Kidney epithelial cell (primary cell): ENCODE results near the gene CD19. TPM values are rescaled to one million over a fixed set of nuclear protein-coding genes. Genes with fewer than 3 reads are reported as not detected.
A peak's percentile ranks its signal among the peaks of the same experiment; 100 is the strongest.
"Not testable (repeated sequence)": the region's sequence is repeated elsewhere in the genome, so short reads cannot be mapped to it uniquely, and the experiment has no call there.

Experiments
- DNase-seq: peaks from one replicate; pipeline ENCODE4 v3.0.0-alpha.2; 2010; ENCODE audit warnings: low read depth
- H3K27me3 ChIP-seq: 2 replicates; pipeline ENCODE4 v1.6.0; 2011; ENCODE audit warnings: low read length; ENCODE audit not compliant: control insufficient read depth, insufficient read depth
- H3K36me3 ChIP-seq: 2 replicates; pipeline ENCODE4 v1.5.1; 2011; ENCODE audit warnings: low read length; ENCODE audit not compliant: control insufficient read depth, insufficient read depth
- H3K4me3 ChIP-seq: 2 replicates; pipeline ENCODE4 v1.5.1; 2011; ENCODE audit warnings: low read depth, mild to moderate bottlenecking, control low read depth, low read length
- total RNA-seq: library from RNA; depleted of rRNA; stranded (reverse); fragments of >200 nt; gene quantifications from 2 replicates; pipeline ENCODE4 v1.2.3, GENCODE V29; 2015
- TF ChIP-seq, protein P1 (sequence below): IDR thresholded peaks from 2 replicates; pipeline ENCODE4 v1.5.1; 2011; ENCODE audit warnings: mild to moderate bottlenecking, moderate library complexity, low read length, control low read depth, inconsistent platforms; ENCODE audit not compliant: insufficient read depth, poor library complexity, severe bottlenecking

The CD19 gene
- total RNA-seq, 1 donor from 2014 or later = not detected

DNA sequence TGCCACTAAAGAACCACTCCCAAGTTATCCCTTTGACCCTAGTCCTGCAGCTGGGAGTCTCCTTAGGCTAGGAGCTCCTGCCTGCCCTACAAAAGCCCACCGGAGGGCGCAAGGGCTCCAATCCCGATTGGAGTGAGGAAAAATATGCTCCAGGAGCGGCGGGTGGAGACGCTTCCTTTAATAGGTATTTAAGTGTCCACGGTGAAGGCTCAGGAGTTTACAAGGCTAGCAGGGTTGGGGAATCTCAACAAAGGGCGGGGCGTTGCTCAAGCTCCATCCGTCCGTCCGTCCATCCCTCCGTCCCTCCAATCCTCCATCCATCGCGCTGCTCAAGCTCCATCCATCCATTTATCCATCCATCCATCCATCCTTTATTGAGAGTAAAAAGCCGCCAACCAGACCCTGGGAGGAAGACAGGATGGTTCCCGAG lies 42.3 kb downstream of the CD19 start:
- Histone ChIP-seq H3K36me3 (no peaks in the 10 kb centered on the region), H3K27me3 (no peaks in the 10 kb centered on the region), H3K4me3 (peak overlapping the region; percentile 87)
- TF ChIP-seq, protein P1, sequence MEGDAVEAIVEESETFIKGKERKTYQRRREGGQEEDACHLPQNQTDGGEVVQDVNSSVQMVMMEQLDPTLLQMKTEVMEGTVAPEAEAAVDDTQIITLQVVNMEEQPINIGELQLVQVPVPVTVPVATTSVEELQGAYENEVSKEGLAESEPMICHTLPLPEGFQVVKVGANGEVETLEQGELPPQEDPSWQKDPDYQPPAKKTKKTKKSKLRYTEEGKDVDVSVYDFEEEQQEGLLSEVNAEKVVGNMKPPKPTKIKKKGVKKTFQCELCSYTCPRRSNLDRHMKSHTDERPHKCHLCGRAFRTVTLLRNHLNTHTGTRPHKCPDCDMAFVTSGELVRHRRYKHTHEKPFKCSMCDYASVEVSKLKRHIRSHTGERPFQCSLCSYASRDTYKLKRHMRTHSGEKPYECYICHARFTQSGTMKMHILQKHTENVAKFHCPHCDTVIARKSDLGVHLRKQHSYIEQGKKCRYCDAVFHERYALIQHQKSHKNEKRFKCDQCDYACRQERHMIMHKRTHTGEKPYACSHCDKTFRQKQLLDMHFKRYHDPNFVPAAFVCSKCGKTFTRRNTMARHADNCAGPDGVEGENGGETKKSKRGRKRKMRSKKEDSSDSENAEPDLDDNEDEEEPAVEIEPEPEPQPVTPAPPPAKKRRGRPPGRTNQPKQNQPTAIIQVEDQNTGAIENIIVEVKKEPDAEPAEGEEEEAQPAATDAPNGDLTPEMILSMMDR = peak; percentile 90
- DNase-seq = no peak

DNA sequence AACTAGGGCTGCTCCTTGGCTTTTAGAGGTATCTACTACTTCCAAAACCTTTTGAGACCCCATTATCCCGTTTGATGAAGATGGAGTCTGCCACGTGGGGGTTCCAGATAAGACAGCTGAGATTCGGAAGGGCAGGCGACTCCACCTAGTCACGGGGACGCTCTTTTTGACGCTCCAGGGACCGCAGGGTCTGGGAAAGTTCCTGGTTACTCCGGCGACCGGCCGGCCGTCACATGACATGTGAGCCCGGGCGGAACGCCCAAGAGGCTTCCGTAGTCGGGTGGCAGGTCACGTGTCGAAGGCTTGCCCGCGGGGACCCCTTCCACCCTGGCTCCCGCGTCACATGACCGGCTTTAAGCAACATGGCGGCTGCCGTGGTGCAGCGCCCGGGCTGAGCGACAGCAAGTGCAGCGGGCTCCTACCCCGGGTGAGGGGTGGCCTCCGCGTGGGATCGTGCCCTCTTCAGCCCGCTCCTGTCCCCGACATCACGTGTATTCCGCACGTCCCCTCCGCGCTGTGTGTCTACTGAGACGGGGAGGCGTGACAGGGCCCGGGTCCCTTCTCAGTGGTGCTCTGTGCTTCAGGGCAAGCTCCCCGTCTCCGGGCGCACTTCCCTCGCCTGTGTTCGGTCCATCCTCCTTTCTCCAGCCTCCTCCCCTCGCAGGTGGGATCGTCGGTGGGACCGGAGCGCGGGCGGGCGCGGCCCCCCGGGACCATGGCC lies 42.8 kb downstream of the CD19 start, which contains the start of gene SPNS1:
Gene SPNS1, plus strand, starts transcription at position 342 of the 721 bp plus-strand sequence. Its CDS starts 374 bp downstream, at position 716.
- peak; percentile 86 for DNase-seq
- TF ChIP-seq, protein P1 = no peak
- H3K4me3 ChIP-seq = peak within 1 kb of the TSS; percentile 87
- H3K36me3 ChIP-seq = no peaks in the 10 kb centered on the region
- H3K27me3 ChIP-seq = no peaks in the 10 kb centered on the region

DNA sequence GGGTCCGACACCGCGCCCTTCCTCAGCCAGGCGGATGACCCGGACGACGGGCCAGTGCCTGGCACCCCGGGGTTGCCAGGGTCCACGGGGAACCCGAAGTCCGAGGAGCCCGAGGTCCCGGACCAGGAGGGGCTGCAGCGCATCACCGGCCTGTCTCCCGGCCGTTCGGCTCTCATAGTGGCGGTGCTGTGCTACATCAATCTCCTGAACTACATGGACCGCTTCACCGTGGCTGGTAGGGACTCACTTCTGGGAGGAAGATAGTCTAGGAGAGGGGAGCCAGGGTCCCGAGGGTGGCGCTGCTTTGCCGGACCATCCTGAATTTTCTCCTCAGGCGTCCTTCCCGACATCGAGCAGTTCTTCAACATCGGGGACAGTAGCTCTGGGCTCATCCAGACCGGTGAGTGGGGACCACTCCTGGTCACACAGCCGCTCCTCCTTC lies 43.4 kb downstream of the CD19 start:
- peak overlapping the region; percentile 87 for H3K4me3 ChIP-seq

DNA sequence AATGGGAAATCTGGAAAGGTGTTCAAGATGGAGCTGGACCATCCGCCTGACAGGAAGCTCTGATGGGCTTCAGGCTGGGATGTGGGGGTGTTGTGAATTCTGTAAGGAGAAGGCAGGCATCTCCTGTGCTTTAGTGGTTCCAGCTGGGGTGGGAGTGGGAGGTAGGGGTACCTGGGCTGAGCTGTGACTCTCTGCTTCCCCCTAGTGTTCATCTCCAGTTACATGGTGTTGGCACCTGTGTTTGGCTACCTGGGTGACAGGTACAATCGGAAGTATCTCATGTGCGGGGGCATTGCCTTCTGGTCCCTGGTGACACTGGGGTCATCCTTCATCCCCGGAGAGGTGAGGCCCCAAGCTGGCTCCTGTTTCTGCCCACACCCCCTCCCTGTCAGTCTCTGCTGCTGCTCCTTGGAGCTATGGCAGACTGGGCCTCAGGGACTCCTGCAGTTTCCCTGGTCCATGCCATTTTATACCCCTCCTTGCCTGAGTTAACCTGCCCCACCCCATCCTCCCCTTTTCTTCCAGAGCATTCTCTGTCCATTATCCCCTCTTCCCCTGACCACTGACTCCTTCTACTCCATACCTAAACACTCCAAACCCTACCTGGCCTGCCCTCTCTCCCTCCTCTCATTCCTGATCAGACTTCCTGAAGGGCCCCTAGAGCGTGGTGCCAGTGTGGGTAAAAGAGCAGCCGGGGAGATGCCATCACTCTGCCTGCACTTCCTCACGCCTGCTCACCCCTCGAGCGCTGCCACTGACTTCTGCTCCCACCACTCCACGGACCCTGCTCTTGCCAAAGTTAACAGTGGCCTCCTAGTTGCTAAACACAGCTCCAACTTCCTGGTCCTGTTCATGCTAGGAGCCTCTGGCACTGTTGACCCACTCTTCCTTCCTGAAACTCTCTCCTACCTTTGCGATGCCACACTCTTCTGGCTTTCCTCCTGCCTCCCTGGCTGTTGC lies 46.2 kb downstream of the CD19 start:
- DNase-seq = no peak
- H3K4me3 ChIP-seq = no peak overlapping the region
- H3K36me3 ChIP-seq = peaks cover 7% of the 10 kb centered on the region
- TF ChIP-seq, protein P1 = peak; percentile 68
- no peaks in the 10 kb centered on the region for H3K27me3 ChIP-seq

More for the DNA sequence above, 43.4 kb downstream of the CD19 start:
- DNase-seq = no peak
- no peaks in the 10 kb centered on the region for H3K27me3 ChIP-seq
- TF ChIP-seq, protein P1 = no peak
- H3K36me3 ChIP-seq = no peaks in the 10 kb centered on the region

DNA sequence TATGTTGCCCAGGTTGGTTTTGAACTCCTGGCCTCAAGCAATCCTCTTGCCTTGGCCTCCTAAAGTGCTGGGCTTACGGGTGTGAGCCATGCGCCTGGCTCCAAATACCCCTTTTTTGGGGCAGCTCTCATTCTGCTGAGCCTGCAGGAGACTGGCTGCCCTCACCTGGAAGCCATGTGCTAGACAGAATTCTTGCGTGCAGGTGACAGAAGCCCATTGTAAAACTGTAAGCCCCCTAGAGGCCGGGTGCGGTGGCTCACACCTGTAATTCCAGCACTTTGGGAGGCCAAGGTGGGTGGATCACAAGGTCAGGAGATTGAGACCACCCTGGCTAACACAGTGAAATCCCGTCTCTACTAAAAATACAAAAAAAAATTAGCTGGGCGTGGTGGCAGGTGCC lies 48.6 kb downstream of the CD19 start:
- H3K27me3 ChIP-seq, H3K4me3 ChIP-seq, DNase-seq, H3K36me3 ChIP-seq: not testable (repeated sequence)

DNA sequence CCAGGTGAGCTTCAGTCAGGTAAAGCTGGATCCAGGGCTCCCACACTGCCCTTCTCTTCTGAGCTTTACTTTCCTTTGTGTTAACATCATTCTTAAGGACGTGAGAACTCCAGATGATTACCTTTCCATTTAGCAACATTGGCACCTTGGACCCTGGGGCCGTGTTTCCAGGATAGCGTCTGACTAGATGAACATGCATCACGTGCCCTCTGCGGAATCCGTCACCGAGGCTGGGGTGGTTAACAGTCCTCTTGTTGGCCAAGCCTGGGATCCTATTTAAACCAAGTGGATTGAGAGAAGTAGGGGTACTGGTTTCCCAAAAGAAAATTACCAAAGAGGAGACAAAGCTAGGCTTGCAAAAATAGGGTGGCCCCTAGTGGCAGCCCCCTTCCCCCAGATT lies 49.2 kb downstream of the CD19 start:
- Histone ChIP-seq H3K4me3 (no peak overlapping the region), H3K36me3 (peaks cover 8% of the 10 kb centered on the region), H3K27me3 (no peaks in the 10 kb centered on the region)
- TF ChIP-seq, protein P1 = no peak
- no peak for DNase-seq
